H1 (cell line): ENCODE measurements around the gene SLC16A5.

Experiments
- ASH2L ChIP-seq: fragments of 200-600, 300-600 bp; sonication (generic); IDR thresholded peaks from one replicate; pipeline ENCODE4 v1.7.1; 2017; ENCODE audit warnings: low read length
- CTCF ChIP-seq, 3 experiments: IDR thresholded peaks; 1 replicate in 2 of 3; 2 replicates in 1 of 3; pipeline versions ENCODE4 v1.5.1 to v1.6.1; 2011; ENCODE audit warnings: low read length in 3 of 3, mild to moderate bottlenecking in 3 of 3, inconsistent platforms in 2 of 3, low read depth in 1 of 3, moderate library complexity in 1 of 3; ENCODE audit not compliant: insufficient read depth in 1 of 3; ENCODE audit errors: control extremely low read depth in 1 of 3
- PHF8 ChIP-seq: fragments of 200-600 bp; sonication (generic); conservative IDR thresholded peaks from 2 replicates; pipeline ENCODE4 v1.7.1; 2012; ENCODE audit warnings: low read depth, mild to moderate bottlenecking, inconsistent platforms, low read length, moderate library complexity
- POLR2AphosphoS5 ChIP-seq: IDR thresholded peaks from 2 replicates; pipeline ENCODE4 v1.6.1; 2011; ENCODE audit warnings: low read depth, low read length

- TF ChIP-seq PHF8 (no peak), CTCF (IDR thresholded peaks at IDR 0.05; ENCODE audit: control extremely low read depth in 1 of 3, insufficient read depth in 1 of 3, low read depth in 1 of 3, low read length in 3 of 3) (no peak), ASH2L (no peak), POLR2AphosphoS5 (no peak)
These were observed 3.4 kb downstream of the SLC16A5 start for GRCh38 chr17:75090871-75091854.
